GM04504 (cell line): ENCODE results near the gene DENND1A.
A peak's percentile ranks its signal among the peaks of the same experiment; 100 is the strongest.
"Not testable (repeated sequence)": the region's sequence is repeated elsewhere in the genome, so short reads cannot be mapped to it uniquely, and the experiment has no call there.

Experiments
- DNase-seq: peaks from one replicate; pipeline ENCODE4 v3.0.0-alpha.2; 2012; ENCODE audit warnings: low read depth

Gene DENND1A, protein sequence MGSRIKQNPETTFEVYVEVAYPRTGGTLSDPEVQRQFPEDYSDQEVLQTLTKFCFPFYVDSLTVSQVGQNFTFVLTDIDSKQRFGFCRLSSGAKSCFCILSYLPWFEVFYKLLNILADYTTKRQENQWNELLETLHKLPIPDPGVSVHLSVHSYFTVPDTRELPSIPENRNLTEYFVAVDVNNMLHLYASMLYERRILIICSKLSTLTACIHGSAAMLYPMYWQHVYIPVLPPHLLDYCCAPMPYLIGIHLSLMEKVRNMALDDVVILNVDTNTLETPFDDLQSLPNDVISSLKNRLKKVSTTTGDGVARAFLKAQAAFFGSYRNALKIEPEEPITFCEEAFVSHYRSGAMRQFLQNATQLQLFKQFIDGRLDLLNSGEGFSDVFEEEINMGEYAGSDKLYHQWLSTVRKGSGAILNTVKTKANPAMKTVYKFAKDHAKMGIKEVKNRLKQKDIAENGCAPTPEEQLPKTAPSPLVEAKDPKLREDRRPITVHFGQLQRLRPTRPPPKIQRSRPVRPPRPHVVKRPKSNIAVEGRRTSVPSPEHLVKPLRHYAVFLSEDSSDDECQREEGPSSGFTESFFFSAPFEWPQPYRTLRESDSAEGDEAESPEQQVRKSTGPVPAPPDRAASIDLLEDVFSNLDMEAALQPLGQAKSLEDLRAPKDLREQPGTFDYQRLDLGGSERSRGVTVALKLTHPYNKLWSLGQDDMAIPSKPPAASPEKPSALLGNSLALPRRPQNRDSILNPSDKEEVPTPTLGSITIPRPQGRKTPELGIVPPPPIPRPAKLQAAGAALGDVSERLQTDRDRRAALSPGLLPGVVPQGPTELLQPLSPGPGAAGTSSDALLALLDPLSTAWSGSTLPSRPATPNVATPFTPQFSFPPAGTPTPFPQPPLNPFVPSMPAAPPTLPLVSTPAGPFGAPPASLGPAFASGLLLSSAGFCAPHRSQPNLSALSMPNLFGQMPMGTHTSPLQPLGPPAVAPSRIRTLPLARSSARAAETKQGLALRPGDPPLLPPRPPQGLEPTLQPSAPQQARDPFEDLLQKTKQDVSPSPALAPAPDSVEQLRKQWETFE

DNA sequence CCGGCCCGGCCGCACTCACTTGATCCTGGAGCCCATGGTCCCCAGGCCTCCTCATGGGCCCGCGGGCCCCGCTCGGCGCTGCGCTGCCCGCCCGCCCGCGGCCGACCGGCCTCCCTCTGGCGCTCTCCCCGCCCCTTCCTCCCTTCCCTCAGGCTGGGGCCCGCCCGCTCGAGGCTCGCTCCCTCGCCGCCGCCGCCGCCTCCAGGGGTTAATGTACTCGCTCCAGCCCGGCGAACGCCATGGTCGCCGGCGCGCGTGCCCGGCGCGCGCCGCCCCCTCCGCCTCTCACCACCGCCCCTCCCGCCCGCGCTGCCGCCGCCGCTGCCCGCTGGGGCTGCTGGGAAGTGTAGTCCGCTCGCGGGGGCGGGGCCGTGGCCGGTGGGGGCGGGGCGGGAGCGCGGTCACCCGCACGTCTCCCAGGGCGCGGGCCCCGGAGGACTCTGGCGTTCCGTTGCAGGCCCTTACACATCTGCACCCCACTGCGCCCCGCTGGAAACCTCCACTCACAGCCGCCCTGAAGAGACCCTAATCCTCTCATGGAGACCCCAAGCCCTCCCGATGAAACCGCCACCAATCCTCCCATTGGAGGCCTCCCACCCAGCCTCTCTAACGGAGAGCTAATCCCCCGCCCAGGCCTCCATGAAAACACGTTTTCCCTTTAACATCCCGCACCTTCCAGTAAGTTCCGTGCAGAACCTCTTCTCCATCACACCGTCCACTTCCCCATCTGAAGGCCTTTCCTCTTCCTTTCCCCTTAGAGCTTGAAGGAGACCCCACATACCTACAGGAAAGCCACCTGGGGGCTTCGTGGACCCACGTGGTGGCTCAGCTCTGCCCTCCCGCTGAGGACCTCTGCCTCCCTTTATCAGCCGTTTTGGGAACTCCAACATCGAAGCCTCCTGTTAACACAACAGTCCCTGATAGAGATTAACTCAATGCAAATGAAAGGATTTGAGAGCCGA, at the start of gene DENND1A:
TSS of gene DENND1A (minus strand) at position 257 of the 962 bp plus-strand sequence. CDS start at position 36, 221 bp downstream.
- DNase-seq: peak; percentile 74

DNA sequence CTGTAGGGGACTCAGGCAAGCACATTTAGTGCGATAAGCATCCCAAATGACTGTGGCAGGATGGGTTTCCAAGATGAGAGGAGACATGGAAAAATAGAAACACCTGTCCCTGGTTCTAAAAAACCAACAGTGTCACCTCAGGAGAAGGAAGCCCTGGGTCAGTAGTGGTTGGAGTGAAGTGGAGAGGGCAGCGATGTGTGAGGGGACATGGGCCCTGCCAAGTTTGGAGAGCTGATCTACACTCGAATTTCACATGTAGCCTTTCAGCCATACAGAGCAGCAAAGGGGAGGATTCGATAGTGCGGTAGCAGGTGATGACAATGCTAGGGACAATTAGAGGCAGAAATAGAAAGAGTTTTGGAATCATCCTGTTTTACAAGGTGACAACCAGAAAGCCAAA, 49.1 kb upstream of the DENND1A start:
- no peak for DNase-seq

DNA sequence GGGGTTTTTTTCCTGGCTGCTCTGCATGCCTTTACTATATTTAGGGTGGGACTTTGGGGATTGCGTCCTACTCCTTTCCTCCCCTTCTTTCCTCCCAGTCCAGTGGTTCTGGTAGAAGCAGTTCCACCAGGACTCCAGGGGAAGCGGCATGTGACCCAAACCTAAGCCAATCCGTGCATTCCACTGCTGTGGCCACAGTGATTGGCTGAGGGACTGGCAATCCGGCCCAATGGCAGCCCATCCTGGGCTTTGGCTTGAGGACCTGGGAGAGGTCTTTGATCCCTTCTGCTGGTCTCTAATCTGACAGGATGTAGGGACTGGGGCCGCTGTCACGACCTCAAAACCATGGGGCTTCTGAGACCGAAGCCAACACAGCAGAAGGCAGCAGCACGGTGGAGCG, 46.7 kb upstream of the DENND1A start:
- DNase-seq: not testable (repeated sequence)

DNA sequence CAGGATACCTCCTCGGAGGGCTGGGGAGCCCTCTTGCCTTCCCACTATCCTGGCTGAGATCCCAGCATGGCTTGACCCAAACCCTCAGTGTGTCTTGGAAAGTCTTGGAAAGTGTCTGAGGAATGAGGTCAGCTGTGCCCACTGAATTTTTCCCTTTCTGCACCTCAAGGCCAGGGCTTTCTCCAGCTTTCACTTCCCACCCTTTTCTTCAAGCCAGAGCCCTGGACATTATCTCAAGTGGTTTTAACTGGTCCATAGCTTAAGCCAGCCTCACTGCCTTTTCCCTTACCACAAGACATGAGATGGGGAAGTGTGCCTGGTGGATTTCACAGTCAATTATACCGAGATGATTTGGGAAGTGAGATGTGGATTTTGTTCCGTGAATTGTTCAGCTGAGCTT, 45.9 kb upstream of the DENND1A start:
- no peak for DNase-seq

DNA sequence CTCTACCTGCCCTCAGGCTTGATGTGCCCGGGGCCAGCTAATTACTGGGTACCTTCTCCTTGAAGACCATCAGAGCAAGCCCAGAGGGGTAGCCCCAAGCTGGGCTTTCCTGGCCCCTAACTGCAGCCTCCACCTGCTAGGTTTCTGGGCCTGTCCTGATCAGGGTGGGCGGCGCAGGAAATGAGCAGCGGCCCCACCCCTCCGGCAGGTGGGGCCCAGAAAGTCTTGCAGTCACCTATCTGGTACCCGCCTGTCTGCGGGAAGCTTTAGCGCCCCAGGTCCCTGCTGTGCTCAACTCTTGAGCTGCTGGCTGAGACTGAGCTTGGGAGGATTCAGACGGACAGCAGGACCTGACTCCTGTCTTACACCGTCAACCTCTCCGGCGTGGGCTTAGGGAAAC, 44.5 kb upstream of the DENND1A start:
- DNase-seq: no peak

DNA sequence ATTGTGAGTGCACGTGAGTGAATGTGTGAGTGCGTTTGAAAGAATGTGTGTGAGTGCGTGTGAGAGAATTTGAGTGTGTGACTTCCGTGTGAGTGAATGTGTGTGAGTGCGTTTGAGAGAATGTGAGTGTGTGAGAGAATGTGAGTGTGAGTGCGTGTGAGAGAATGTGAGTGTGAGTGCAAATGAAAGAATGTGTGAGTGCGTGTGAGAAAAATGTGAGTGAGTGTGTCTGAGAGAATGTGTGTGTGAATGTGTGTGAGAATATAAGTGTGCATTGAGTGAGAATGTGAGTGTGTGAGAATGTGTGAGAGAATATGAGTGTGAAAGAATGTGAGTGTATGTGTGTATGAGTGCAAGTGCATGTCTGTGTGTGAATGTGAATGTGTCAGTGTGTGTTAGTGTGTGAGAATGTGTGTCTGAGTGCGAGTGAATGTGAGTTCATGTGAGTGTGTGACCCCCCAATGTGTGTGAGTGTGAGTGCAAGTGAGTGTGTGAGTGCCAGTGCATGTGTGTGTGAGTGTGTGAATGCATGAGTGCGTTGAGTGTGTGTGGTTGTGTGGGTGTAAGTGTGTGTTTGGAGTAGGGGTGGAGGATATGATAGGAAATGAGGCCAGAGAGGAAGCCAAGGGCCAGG, 43.8 kb upstream of the DENND1A start:
- DNase-seq: no peak

DNA sequence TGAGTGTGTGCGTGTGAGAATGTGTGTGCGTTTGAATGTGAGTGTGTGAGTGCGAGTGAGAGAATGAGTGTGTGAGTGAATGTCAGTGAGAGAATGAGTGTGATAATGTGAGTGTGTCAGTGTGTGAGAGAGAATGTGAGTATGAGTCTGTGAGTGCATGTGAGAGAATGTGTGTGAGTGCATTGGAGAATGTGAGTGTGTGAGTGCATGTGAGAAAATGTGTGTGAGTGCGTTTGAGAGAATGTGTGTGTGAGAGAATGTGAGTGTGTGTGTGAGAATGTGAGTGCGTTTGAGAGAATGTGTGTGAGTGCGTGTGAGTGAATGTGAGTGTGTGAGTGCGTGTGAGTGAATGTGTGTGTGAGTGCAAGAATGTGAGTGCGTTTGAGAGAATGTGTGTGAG, 42.7 kb upstream of the DENND1A start:
- no peak for DNase-seq

DNA sequence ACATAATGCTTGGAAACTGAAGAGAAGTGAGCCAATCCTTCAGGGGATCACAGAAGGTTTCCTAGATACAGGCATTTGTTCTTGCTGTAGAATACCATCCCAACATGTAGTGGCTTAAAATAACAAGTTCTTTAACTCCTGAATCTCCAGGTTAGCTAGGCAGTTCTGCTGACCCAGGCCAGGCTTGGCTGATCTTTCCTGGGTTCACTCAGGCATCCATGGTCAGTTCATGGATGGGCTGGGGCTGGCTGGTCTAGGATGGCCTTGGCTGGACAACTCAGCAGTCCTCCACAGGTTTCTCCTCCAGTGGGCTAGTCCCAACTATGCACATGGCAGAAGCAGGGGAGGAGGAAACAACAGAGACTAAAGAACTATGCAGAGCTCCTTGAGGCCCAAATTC, 37.4 kb upstream of the DENND1A start:
- no peak for DNase-seq

DNA sequence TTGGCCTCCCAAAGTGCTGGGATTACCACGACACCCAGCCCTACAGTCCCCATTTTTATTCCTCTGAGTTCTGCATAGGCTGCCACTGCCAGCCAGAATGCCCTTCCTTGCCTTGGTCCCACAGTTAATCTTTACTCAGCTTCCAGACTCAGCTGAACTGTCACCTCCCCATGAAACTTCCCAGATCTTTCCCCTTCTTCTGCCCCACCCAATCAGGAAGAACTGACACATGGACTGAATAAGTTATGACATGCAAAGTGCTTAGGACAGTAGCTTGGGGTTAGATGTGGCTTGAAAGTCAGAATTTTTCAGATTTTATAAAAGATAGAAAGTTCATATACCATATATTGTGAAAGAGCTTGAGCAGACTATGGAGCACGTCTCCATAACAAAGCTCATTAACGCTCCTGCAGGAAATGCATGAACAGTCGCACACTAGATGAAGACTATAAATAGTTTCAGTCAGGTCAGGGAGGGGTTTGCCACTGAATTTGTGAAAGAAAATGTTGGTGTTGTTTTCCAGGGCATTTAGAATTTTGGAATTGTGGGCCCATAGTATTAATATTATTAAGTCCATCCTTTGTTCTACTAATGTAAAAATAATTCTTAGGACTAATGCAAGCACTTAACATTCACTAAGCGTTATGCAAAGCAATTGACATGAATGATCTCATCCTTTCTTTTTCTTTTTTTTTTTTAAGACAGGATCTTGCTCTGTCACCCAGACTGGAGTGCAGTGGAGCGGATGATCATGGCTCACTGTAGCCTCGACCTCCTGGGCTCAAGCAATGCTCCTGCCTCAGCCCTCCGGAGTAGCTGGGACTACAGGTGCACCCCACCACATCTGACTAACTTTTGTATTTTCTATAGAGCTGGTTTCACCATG, 36.1 kb upstream of the DENND1A start:
- DNase-seq: no peak

DNA sequence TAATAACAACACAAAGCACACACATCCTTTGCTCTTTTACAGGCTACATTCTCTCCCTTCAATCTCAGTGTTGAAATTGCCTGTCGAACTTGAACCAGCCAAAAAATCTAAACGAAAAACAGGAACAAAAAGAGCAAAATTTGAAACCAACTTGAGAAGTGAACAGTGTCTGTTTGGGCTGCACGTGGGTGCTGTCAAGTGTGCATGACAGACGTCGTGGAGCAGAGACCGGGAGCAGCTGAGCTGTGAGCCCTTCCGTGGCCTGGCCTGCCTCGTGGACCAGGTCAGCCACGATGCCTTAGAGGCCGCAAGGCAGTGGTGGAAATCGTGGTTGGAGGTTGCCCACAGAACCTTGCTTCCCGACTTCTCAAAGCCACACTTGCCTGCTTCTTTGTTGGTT, 34.8 kb upstream of the DENND1A start:
- no peak for DNase-seq

DNA sequence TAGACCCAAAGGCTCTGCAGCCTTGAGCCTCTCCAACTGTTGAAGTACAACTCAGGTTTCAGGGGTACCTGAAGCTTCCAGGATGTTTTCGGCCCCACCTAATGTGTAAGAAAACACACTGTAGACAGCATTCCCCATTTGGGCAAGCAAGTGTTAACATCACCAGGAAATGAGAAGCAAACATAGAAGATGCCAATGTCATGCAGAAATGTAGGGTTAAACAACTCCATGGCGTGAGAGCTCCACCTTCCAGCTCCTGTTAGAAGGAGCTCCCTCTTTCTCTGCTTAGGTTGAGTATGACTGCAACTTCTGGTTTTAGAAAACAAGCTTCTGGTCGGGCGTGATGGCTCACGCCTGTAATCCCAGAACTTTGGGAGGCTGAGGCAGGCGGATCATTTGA, 31.0 kb upstream of the DENND1A start:
- no peak for DNase-seq

DNA sequence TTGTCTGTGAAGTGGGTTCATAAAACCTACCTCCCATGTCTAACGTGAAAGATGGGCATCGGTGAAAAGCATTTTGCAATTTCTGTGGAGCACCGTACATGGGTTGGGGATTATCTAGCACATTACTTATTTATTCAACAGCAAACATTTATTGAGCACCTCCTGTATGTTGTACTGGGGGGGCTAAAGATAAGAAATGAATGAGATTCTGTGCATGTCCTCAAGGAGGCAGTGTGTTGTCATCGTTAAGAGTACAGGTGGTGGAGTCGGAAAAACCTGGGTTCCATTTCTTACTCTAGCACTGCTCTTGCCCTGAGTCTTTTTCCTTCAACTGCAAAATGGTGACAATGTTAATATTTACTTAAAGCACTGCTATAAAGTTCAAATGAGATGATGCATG, 30.4 kb upstream of the DENND1A start:
- no peak for DNase-seq

DNA sequence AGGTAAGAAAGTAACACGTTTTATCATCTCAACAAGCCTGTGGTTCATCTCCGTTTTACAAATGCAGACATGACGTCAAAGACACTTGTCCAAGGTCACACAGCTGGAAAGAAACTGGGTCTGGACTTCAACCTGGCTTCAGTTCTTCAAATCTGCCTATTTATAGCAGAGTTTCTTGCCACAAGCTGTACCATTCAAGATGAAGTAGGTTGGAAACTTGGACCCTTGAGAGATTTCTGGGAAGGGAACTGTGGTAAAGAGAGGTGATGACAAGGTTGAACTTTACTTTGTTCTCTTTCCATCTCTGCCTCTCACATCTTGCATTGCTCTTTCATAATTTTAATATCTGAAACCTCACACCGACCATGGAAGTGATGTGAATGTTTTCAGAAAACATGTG, 29.9 kb upstream of the DENND1A start:
- DNase-seq: no peak

DNA sequence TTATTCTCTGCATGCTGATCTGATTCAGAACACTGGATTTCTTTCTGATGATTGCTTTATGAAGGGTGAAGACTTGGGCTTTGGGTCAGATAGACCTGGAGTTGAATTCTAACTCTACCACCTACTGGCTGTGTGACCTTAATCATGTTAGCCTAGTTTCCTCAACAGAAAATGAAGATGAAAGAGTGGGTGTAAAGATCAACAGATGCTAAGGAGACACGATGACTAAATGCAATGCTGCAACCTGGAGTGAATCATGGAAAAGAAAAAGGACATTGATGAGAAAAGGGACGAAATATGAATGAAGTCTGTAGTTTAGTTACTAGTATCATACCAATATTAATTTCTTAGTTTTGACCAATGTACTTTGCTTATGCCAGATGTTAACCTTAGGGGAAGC, 27.8 kb upstream of the DENND1A start:
- no peak for DNase-seq

DNA sequence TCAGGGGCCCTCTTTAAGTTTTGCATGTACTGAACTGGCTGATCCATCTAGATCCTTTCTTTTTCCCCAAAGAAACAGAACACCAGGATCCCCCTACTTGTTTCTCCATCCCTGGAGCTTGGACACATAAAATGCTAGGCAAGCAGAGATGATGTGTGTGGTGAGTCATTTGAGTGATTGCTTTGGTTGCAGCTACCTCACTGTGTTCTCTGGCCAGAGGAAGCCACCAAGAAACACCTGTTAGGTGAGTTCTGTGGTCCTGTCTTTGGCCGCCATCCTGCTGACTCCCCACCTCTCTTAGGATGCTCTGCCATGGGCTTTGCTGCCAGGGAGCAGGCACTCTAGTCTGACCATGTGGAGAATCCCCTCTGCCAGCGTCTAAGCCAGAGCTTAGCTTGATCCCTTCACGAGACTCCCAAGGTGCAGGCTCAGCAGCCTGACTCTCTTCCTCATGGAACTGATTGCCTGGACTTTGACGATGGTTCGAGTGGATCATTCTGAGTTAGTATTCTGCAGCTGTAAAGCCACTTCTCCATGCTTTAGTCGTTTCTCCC, 27.3 kb upstream of the DENND1A start:
- DNase-seq: no peak

DNA sequence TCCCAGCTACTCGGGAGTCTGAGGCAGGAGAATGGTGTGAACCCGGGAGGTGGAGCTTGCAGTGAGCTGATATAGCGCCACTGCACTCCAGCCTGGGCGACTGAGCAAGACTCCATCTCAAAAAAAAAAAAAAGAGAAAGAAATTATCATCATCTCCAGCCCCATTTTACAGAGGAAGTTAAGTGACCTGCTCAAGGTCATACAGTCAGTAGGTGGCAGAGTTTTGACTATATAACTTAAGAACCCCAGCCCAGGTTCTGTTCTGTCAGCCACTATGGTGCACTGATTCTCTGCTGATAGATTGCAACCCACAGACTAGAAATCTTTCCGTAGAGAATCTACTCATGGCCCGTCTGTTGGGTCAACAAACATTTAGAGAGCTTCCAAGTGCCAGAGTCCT, 25.7 kb upstream of the DENND1A start:
- no peak for DNase-seq

DNA sequence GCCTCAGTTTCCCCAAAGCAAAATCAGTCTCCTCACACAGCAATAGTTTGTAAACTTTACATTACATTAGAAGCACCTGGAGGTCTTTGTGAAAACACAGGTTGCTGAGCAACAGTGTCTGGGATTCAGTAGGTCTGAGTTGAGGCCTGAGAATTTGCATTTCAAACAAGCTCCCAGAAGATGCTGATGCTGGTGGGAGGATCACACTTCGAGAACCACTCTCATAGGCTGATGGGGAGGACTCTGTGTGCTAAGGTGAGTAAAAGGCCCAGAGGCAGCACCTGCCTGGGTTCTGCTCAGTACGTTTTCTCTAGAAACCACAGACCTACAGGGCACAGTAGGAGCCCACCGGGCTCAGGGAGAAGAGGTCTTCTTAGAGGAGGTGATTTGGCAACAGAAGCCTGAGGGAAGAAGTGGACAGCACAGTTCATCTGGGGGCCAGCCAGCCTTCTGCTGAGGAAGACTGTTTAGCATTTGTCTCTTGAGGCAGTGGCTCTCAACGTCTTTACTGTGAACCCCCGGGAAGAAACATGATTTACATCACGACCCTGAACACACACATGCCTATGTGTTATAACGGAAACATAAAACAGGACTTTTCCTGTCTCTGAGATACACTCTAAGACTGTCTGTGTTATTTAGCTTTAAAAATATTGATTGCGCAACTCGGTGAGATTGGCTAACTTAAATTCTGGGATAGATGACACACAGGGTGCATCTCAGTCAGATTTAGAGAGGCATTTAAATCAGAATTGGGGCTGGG, 24.8 kb upstream of the DENND1A start:
- peak; percentile 25 for DNase-seq

DNA sequence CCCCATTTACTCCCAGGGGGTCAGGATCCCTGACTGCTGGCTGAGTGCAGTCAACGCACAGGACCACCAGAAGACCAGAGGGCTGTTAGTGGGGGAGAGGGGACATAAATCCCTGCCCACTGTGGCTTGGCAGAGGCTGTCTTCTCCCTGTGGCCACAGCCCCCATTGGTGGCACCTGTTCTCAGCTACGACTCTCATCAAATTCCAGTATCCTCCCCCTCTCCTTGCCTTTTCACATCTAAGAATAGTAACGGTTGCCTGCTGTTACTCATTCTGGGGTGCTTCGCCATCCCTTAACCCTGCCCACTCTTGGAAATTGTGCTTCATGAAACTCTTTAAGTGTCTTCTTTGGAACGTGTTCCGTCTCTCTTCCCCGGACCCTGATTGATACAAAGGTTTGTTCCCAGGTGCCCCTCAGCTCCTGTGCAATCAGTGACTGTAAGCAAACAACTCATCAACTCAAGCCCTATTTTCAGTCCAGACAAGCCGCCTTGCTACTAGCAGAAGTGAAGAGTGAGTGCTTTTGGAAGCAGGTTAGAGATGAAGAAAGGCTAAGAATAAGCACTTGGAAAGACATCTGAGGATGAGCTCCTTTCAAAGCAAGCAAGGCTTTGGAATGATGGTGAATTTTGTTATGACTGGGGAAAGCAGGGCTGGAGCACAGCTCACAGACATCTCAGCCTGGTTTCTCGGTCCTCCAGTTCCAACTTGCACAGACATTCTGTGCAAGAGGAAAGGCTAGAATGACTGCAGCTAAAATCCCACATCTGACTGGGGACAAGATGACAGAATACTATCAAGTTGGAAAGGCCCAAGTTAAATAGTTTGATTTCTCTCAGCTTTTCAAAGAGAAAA, 22.9 kb upstream of the DENND1A start:
- DNase-seq: no peak
